ENCODE data around the gene SAFB.

DNA sequence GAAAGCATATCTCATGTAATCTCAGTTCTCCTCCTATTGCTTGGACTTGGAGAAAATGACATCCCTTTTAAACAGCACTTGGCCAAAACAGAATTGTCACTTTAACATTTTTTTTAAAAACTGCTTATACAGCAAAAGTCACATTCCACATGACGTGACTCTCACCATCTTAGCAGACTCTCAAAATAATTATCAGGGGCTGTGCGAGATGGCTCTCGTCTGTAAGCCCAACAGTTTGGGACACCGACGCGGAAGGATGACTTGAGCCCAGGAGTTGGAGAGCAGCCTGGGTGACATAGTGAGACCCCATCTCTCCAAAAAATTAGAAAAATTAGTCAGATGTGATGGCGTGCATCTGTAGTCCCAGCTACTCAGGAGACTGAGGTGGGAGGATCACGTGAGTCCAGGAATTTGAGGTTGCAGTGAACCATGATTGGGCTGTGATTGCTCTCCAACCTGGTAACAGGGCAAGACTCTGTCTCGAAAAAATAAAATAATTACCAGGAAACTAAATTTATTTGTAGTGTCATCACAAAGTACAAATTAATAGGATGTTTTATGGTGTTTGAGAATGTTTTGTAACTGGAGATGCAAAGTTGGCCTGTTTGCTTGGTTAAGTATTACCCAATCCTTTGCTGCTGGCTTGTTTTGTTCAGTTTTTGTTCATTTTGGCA lies 8.8 kb downstream of the SAFB start:
- TF ChIP-seq RCOR1 (IDR thresholded peaks at IDR 0.05; ENCODE audit: insufficient replicate concordance, low read length), result no peak
- no peak for TF ChIP-seq POLR2A (IDR thresholded peaks at IDR 0.05; ENCODE audit: low read depth, low read length)
- TF ChIP-seq, protein P1, sequence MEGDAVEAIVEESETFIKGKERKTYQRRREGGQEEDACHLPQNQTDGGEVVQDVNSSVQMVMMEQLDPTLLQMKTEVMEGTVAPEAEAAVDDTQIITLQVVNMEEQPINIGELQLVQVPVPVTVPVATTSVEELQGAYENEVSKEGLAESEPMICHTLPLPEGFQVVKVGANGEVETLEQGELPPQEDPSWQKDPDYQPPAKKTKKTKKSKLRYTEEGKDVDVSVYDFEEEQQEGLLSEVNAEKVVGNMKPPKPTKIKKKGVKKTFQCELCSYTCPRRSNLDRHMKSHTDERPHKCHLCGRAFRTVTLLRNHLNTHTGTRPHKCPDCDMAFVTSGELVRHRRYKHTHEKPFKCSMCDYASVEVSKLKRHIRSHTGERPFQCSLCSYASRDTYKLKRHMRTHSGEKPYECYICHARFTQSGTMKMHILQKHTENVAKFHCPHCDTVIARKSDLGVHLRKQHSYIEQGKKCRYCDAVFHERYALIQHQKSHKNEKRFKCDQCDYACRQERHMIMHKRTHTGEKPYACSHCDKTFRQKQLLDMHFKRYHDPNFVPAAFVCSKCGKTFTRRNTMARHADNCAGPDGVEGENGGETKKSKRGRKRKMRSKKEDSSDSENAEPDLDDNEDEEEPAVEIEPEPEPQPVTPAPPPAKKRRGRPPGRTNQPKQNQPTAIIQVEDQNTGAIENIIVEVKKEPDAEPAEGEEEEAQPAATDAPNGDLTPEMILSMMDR (conservative IDR thresholded peaks at IDR 0.05; ENCODE audit: low read depth, low read length), result no peak
- no peak for TF ChIP-seq RAD21 (IDR thresholded peaks at IDR 0.05; ENCODE audit: low read length)
- no peak for TF ChIP-seq MAZ (IDR thresholded peaks at IDR 0.05; ENCODE audit: borderline replicate concordance, low read depth, low read length)
- TF ChIP-seq RFX5 (IDR thresholded peaks at IDR 0.05; ENCODE audit: low read depth, low read length), result no peak
- no peak for TF ChIP-seq CHD1 (IDR thresholded peaks at IDR 0.05; ENCODE audit: low read depth, low read length)
